GM21717 (cell line): ENCODE data around the gene PUM2.
"Not testable (repeated sequence)": the region's sequence is repeated elsewhere in the genome, so short reads cannot be mapped to it uniquely, and the experiment has no call there.

Experiments
- ATAC-seq: cut with Tn5 transposase; IDR thresholded peaks from one replicate; pipeline ENCODE4 v1.9.1; 2021; ENCODE audit warnings: mild to moderate bottlenecking, moderate library complexity; ENCODE audit not compliant: unreplicated experiment

The PUM2 gene

DNA sequence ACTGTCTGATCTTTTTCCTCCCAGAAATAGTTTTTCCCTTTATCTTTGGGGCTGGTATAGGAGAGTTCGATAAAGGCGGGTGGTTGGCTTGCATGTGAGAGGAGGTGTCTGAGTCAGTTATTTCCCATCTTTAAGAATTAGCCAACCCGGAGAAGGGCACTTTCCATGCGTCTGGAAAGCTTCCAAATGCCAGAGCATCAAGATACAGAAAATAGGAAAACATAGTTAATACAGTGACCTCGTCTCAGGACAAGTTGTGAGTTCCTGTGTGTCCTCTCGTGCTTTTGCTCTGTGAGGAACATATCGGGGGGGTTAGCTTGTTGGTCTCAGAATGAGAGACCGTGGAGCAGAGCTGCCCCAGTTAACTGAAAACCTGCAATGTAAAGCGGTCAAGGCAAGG is 18.7 kb upstream of the PUM2 start:
- no peak for ATAC-seq

DNA sequence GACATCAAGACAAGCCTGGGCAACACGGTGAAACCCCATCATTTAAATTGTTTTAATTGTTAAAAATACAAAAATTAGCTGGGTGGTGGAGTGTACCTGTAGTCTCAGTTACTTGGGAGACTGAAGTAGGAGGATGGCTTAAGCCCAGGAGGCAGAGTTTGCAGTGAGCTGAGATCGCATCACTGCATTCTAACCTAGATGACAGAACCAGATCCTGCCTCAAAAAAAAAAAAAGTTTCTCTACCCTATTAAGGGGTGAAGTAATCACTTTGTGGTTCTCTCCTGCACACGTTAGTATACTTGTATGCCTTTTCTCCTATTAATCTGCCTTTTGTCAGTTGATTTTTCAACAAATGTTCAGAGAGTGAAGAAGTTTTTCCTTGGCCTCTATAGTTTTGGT is 18.1 kb upstream of the PUM2 start:
- no peak for ATAC-seq

DNA sequence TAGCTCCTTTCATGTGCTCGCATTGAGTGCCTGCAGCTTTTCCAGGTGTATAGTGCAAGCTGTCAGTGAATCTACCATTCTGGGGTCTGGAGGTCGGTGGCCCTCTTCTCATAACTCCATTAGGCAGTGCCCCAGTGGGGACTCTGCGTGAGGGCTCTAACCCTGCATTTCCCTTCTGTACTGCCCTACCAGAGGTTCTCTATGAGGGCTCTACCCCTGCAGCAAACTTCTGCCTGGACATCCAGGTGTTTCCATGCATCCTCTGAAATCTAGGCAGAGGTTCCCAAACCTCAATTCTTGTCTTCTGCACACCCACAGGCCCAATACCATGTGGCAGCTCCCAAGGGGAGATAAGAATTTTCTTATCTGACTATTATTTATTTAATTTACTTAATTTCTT is 17.3 kb upstream of the PUM2 start:
- not testable (repeated sequence) for ATAC-seq

DNA sequence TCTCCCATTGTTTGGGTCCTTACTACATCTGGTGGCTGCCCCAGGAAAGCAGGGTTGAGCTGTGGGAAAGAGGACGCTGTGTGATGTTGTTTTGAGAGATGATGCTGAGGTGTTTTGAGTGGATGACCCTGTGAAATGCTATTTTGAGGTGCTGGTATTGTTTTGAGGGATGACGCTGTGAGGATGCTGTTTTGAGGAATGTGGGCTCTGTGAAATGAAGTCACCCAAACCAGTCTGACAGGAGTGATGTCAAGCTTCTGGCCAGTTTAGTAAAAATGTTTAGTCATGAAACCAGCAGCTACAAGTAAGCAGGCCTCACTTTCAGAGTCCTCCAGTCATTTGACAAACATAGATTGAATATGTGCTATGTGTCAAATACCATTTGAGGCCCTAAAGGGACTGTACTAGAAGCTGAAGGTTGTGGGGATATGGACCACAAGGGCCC is 16.1 kb upstream of the PUM2 start:
- no peak for ATAC-seq

DNA sequence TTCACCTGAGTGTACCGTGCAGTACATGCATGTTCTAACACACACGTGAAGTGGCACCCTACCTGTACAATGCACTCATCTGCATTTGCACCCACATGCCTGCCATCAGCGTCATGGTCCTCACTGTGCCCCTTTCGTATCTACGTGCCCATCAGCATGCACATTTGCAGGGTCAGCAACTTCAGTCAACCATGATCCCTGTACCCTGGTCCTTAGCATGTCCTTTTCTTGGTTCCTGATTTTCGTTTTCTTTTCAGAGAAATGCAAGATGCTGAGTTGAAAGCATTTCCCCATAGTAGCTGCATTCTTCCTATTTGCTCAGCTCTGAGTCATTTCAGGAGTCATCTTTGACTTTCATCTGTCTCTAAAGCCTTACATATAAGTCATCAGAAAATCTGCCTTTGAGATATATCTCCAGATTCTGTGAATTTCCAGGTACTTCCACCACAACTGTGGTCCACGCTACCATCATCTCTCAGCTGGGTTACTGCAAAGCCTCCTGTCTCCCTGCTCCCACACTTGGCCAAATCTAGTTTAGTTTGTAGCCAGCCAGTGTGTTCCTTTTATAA is 14.7 kb upstream of the PUM2 start:
- ATAC-seq: peak; percentile 89

DNA sequence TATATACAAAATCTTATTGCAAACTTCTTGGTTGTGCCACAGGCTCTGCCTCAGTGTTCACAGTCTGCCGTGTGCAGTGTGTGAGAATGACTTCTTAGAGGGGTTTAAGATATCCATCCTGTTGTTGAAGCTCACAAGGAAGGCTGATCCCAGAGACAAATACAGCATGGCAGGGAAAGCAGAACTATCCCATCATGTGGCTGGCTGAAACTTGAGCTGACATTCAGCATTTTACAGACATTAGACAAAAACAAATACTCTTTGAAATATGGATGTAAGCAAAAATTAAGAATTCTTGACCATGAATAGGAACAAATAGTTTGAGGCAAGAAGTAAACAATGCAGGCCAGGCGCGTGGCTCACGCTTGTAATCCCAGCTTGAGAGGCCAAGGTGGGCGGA is 12.9 kb upstream of the PUM2 start:
- no peak for ATAC-seq

DNA sequence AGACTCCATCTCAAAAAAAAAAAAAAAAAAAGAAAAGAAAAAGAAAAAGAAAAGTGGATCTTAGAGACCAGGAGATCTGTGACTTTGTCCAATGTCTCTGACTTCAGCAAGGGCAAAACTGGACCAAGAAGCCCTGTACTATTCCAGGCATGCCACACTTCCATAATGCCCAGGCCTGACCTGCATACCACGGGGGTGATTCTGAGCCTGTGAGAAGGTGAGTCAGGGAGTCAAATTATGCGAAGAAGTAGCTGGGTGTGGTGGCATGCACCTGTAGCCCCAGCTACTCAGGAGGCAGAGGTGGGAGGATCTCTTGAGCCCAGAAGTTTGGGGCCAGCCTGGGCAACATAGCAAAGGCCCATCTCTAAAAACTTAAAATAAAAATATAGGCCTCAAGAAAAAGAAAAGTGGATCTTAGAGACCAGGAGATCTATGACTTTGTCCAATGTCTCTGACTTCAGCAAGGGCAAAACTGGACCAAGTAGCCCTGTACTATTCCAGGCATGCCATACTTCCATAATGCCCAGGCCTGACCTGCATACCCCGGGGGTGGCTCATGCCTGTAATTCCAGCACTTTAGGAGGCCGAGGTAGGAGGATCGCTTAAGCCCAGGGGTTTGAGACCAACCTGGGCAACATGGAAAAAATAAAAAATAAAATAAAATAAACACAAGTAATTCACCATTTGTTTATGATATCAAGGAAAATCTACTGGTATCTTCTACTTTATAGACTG is 12.2 kb upstream of the PUM2 start:
- ATAC-seq: no peak

DNA sequence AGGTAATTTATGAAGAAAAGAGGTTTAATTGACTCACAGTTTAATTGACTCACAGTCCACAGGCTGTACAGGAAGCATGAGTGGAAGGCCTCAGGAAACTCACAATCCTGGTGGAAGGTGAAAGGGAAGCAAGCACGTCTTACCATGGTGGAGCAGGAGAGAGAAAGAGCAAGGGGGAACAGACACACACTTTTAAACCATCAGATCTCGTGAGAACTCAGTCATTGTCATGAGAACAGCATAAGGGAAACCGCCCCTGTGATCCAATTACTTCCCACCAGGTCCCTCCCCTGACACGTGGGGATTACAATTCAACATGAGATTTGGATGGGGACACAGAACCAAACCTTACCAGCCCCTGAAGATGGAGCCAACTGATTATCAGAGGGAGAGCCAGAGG is 11.2 kb upstream of the PUM2 start:
- ATAC-seq: no peak

DNA sequence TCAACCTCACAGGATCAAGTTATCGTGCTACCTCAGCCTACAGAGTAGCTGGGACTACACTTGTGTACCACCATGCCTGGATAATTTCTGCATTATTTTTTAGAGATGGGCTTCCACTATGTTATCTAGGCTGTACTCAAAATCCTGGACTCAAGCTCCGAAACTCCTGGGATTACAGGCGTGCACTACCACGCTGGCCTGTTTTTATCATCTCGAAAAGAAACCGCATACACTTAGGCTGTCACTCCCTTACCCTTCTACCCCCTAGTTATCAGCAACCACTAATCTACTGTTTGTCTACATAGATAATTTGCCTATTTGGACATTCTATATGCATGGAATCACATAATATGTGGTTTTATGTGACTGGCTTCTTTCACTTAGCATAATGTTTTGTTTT is 8.5 kb upstream of the PUM2 start:
- ATAC-seq: no peak

DNA sequence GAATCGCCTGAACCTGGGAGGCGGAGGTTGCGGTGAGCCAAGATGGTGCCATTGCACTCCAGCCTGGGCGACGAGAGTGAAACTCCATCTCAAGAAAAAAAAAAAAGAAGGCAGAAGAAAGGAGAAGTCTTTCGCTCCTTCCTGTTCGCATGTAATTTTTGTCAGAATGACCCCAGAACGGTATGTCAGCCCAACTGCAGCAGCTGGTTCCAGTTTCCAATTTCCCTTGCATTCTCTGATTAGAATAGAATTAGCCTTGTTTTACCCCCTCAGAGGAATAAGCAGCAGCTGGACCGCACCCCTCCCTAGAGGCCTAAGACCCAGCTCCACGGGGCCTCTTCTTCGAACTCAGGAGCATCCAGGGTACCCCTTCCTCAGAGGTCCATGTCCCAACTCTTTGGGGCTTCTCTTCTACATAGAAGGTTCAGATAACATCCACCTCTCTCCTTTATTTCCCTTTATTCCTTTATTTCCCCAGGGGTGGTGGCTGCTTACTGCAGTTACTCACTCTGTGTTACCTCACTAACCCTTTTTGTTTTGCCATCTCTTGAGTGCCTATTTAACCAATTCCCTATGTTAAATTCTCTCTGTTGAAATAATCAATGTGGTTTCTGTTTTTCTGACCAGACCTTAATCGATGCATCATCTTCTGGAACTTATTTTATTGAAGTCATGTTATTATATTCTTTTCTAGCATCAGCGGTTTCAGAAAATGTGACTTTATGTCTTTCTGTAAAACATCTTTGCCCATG is 7.2 kb upstream of the PUM2 start:
- ATAC-seq: no peak

DNA sequence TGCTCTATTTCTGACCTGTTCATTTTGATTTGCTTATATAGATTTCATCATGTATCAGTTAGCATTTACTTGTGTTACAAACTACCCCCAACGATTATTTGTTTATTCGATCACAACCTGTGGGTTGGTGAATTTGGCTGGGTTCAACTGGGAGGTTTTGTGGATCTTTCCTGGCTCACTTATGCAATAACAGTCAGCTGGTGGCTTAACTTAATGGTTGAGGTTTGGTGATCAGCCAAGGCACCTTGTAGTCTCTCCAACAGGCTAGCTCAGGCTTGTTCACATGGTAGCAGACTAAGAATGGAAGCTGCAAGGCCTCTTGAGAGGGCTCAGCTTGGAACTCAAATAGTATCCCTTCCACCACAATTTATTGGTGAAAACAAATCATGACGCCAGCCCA is 5.4 kb upstream of the PUM2 start:
- ATAC-seq: no peak

DNA sequence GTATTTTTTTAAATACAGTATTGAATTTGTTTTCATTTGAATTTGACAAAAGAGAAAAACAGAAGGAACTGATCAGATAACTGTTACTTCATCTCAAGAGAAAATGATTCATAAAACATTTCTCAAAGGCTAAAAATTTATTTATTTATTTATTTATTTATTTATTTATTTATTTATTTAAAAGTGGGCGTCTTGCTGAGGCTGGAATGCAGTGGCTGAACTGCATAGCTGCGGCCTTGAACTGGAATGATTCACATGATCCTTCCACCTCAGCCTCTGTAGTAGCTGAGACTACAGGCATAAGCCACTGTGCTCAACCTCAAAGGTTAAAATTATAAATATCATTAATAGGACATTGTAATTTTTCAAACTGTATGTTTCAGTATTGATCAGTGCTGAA is 4.5 kb upstream of the PUM2 start:
- ATAC-seq: no peak

DNA sequence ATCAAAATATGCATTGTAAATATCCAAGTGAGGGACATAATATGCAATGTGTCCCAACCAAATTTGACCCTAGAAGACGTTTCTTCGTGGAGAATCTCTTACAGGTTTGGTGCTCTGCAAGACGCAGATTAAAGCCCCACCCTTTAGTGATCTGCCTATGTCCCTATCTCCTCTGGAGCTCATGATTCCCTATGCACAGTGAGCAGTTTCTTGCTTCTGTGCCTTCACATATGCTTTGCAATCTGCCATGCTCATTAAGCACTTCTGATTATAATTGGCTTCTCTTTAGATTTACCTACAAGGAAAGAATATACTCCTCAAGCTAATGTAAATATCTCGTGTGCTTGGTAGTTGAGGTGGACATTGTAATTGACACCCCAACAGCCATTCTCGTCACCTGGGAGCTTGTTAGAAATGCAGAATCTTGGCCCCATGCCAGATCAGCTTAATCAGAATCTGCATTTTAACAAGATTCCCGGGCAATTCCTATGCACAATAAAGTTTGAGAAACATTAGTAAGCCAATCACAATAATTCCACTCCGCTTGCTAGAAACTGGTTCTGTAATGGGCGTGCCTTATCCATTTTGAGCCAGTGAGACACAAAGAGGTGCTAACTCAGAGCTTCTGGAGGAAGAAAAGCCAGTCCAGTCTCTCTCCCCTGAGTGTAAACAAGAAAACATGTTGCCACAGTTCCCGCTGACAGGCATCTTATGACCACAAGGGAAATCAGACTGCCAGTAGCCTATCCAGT is 2.8 kb upstream of the PUM2 start:
- no peak for ATAC-seq

DNA sequence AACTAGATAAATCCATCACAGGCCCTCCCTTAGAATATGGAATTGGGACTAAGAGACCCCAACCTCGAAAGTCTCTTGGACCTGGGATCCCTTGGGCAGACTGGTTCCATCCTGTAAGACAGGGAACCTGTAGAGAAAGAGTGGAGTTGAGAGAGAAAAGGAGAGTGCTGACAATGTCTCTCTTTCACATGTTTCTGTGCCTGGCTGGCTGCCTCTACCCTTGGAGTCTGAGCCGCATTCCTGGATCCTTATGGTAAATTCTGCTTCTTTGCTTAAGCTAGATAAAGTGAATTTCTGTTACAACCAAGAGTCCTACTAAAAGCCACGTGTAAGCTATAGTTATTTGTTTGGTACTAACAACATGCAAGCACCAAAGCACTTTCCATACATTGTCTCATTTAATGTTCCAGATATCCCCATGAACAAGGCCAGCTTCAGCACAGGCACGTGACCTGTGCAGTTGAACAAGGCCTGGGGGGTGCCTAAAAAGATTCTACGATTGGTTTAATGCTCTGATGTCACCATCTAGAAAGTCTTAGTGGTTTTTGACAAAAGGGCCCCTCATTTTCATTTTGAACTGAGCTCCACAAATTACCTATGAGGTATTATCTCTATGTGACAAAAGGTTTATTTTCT is 2.1 kb upstream of the PUM2 start:
- no peak for ATAC-seq

DNA sequence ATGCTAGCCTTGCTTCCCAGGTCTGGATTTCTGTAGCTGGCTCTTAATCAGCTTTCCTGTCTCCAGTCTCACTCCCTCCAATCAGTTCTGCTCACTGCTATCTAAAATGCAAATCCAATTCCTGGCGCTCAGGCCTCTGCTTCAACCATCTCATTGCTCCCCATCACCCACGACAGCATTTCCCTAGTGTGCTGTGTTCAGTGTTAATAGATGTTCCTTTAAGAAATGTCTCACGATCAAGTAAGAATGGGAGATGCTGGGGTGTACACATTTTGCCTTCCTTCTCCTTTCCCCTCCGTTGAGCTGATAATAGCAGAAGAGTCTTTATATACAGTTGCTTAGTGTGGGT is 1.6 kb upstream of the PUM2 start:
- no peak for ATAC-seq

DNA sequence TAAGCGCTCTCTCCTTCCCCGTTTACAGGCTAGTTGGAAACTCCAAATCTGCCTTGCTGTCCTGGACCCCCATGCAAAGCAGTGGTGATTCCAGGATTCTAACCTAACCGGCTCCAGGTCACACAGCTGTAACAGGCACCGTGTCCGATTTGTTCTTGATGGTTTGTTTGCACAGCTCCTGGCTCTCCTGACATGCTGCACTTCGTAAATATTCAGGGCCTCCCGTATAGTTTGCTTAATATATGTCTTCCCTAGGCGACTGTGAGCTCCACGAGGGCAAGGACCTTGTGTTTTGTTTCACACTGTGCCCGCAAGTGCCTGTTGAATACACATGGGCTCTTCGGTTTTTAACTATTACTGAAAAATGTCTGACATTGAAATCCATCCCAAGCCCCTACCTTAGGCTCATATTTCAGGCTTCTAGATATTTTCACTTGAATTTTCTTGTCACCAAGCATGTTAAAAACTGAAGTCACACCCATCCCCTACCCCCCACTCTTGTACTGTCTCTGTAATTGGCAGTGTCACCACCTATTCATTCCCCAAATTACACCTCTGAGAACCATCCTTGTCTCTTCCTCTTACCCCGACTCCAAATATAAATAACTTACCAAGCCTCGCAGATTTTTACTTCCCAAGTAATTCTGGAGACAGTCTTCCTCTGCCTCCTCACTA is 1.0 kb upstream of the PUM2 start:
- ATAC-seq: no peak

DNA sequence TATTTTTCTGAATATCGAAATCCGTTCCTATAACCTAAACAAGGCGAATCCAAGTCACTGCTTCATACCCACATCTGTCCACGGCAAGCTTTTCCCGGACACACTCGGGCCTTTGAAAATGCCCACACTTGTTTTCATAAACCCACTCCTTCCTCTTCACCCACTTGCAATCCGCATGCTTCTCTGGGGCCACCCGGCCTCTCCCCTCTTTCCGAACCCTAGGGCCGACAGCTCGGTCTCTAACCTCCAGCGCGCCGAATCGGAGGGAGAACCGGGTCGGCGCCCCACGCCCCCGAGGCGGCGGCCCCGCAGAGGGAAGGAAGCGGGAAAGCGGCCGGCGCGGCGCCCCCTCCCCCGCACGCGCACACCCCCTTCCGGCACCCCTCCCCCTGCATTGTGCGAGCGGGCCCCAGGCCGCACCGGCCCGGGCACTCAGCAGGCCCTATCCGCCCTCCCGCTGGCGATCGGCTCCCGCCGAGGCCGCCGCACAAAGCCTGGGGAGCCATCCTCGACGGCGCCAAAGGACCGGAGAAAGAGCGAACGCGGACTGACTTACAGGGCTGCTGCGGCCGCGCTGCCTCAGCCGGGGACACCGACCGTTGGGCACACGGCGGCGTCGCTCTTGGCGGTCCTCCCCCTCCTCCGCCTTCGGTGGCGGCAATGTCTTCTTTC is 467 bp downstream of the PUM2 start:
- ATAC-seq: peak; percentile 36

DNA sequence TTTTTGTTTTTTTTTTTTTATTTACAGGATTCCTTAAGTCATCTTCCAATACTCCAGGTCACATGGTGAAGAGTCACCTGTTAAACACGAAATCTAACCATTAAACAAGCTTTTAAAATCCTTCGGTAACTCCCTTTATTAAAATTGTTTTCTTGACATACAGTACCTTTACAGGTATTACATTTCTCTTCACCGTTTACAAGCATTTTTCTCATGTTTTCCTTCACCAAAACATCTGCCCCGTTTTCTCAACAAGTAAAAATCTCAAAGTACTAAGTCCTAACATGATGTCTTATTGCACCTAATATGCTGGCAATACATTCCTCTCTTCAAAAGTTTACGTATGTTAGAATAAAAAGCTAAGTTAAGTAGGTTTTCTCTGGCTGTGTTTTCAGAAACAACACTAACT is 1.1 kb downstream of the PUM2 start:
- no peak for ATAC-seq

DNA sequence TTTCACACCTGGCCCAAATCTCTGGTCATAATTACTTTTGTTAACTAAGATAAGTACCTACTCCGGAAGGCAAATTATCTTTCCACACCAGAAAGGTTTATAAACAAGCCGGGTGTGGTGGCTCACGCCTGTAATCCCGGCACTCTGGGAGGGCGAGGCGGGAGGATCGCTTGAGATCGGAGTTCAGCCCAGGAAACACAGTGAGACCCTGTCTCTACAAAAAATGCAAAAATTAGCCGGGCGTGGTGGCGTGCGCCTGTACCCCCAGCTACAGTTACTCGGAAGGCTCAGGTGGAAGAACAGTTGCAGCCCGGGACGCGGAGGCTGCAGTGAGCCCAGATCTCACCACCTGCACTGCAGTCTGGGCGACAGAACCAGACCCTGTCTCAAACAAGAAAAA is 2.1 kb downstream of the PUM2 start:
- no peak for ATAC-seq
